GM21515 (cell line): ENCODE measurements around the gene VWDE.
"Not testable (repeated sequence)": the region's sequence is repeated elsewhere in the genome, so short reads cannot be mapped to it uniquely, and the experiment has no call there.

ENCODE experiments used
- ATAC-seq: cut with Tn5 transposase; IDR thresholded peaks from one replicate; pipeline ENCODE4 v1.9.1; 2021; ENCODE audit not compliant: unreplicated experiment

VWDE gene

GRCh38 chr7:12402365-12402725 lies 1.3 kb downstream of the VWDE start:
- no peak for ATAC-seq

- no peak for ATAC-seq
Measured at GRCh38 chr7:12401538-12402364, 1.9 kb downstream of the VWDE start.

GRCh38 chr7:12398186-12398585 lies 5.5 kb downstream of the VWDE start:
- no peak for ATAC-seq

GRCh38 chr7:12397671-12398070 lies 6.0 kb downstream of the VWDE start:
- ATAC-seq = no peak

GRCh38 chr7:12396670-12397069 lies 7.0 kb downstream of the VWDE start:
- not testable (repeated sequence) for ATAC-seq

- ATAC-seq = no peak
Measured at GRCh38 chr7:12391922-12392615, 11.6 kb downstream of the VWDE start.

GRCh38 chr7:12389089-12389700 lies 14.5 kb downstream of the VWDE start:
- ATAC-seq = peak; percentile 99

GRCh38 chr7:12386313-12386740 lies 17.3 kb downstream of the VWDE start:
- no peak for ATAC-seq

GRCh38 chr7:12385364-12385786 lies 18.3 kb downstream of the VWDE start:
- no peak for ATAC-seq

GRCh38 chr7:12383377-12383776 lies 20.3 kb downstream of the VWDE start:
- no peak for ATAC-seq

- no peak for ATAC-seq
Measured at GRCh38 chr7:12378389-12378788, 25.3 kb downstream of the VWDE start.

- no peak for ATAC-seq
Measured at GRCh38 chr7:12377406-12377805, 26.3 kb downstream of the VWDE start.

- ATAC-seq = no peak
Measured at GRCh38 chr7:12373580-12374263, 29.9 kb downstream of the VWDE start.

- no peak for ATAC-seq
Measured at GRCh38 chr7:12370249-12370648, 33.4 kb downstream of the VWDE start.

GRCh38 chr7:12369756-12370155 lies 33.9 kb downstream of the VWDE start:
- no peak for ATAC-seq

- no peak for ATAC-seq
Measured at GRCh38 chr7:12369072-12369471, 34.6 kb downstream of the VWDE start.

- no peak for ATAC-seq
Measured at GRCh38 chr7:12360948-12361347, 42.7 kb downstream of the VWDE start.

- no peak for ATAC-seq
Measured at GRCh38 chr7:12358694-12359093, 45.0 kb downstream of the VWDE start.

GRCh38 chr7:12357508-12357907 lies 46.2 kb downstream of the VWDE start:
- ATAC-seq = peak; percentile 93

- no peak for ATAC-seq
Measured at GRCh38 chr7:12351843-12352242, 51.8 kb downstream of the VWDE start.

GRCh38 chr7:12350971-12351370 lies 52.7 kb downstream of the VWDE start:
- no peak for ATAC-seq
